Measurements from ENCODE around the gene PDXK.
A peak's percentile ranks its signal among the peaks of the same experiment; 100 is the strongest.

The PDXK gene

DNA sequence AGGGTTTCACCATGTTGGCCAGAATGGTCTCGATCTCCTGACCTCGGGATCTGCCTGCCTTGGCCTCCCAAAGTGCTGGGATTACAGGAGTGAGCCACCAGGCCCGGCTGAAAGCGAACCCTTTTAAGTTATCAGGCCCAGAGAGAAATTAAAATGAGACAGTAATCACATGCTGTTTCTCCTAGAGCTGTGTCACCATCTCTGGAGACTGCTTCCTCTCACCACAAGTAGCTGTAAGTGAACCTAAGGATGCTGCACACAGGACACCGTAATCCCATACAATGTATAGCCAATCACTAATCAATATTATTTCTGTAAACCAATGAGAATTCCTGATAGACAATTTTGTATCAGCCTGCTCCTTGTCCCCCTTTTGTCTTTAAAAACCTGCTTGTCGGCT lies 62.9 kb downstream of the PDXK start:
- H3K9me3 ChIP-seq (ENCODE audit: low read length): no peaks in the 10 kb centered on the region
- peaks cover 10% of the 10 kb centered on the region for H3F3A ChIP-seq (ENCODE audit: insufficient read depth, low read length)
- peaks cover 55% of the 10 kb centered on the region for H3K4me1 ChIP-seq (ENCODE audit: insufficient read depth, low read length, severe bottlenecking)
- H3K27me3 ChIP-seq (ENCODE audit: insufficient read depth, low read length): no peaks in the 10 kb centered on the region
- no peaks in the 10 kb centered on the region for H4K20me1 ChIP-seq (ENCODE audit: insufficient read depth, low read length)
- H3K27ac ChIP-seq (ENCODE audit: low read depth, low read length, poor library complexity, severe bottlenecking): no peak overlapping the region
- H3K9me2 ChIP-seq (ENCODE audit: low read depth, low read length): no peaks in the 10 kb centered on the region
- H3K9ac ChIP-seq (ENCODE audit: low read length): no peak overlapping the region
- H3K4me3 ChIP-seq (ENCODE audit: low read depth, low read length, poor library complexity, severe bottlenecking): no peak overlapping the region
- H3K4me2 ChIP-seq (ENCODE audit: low read length): no peak overlapping the region
- no peaks in the 10 kb centered on the region for H3K36me3 ChIP-seq (ENCODE audit: insufficient read depth, low read length)
- TF ChIP-seq, protein P1, sequence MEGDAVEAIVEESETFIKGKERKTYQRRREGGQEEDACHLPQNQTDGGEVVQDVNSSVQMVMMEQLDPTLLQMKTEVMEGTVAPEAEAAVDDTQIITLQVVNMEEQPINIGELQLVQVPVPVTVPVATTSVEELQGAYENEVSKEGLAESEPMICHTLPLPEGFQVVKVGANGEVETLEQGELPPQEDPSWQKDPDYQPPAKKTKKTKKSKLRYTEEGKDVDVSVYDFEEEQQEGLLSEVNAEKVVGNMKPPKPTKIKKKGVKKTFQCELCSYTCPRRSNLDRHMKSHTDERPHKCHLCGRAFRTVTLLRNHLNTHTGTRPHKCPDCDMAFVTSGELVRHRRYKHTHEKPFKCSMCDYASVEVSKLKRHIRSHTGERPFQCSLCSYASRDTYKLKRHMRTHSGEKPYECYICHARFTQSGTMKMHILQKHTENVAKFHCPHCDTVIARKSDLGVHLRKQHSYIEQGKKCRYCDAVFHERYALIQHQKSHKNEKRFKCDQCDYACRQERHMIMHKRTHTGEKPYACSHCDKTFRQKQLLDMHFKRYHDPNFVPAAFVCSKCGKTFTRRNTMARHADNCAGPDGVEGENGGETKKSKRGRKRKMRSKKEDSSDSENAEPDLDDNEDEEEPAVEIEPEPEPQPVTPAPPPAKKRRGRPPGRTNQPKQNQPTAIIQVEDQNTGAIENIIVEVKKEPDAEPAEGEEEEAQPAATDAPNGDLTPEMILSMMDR (IDR thresholded peaks at IDR 0.05; ENCODE audit: low read length): no peak
- TF ChIP-seq EZH2 (IDR thresholded peaks at IDR 0.05; ENCODE audit: borderline replicate concordance, low read length): no peak
- H3K79me2 ChIP-seq (ENCODE audit: insufficient read depth, low read length): no peaks in the 10 kb centered on the region
- H2AFZ ChIP-seq (ENCODE audit: low read length): no peak overlapping the region

DNA sequence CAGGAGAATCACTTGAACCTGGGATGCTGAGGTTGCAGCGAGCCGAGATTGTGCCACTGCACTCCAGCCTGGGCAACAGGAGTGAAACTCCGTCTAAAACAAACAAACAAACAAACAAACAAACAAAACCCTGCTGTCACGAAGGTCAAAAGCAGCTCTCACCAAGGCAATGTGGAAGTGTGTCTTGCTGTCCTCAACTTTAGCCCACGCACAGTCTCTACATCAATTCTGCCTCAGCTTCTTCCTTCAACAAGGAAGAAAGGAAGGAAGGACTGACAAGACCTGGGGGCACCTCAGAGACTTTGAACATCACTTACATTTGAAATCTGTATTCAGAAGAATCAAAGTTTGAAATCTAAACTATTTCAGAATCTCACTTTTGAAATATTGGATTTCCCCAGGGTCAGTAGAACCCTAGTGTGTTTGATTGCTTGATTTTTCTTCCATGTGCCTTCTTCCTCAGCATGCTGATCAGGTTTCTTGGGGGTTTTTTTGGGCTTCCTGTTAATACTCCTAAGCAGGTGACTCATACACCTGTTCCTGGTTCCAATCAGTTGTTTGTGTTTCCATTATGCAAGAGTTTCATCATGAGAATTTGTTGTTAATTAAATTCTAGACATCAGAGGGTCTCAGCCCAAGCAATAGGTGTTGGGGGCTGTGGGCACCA lies 63.6 kb downstream of the PDXK start:
- no peak overlapping the region for H2AFZ ChIP-seq (ENCODE audit: low read length)
- H3F3A ChIP-seq (ENCODE audit: insufficient read depth, low read length): peaks cover 10% of the 10 kb centered on the region
- no peak overlapping the region for H3K4me3 ChIP-seq (ENCODE audit: low read depth, low read length, poor library complexity, severe bottlenecking)
- H3K9me2 ChIP-seq (ENCODE audit: low read depth, low read length): no peaks in the 10 kb centered on the region
- no peaks in the 10 kb centered on the region for H3K79me2 ChIP-seq (ENCODE audit: insufficient read depth, low read length)
- no peaks in the 10 kb centered on the region for H3K27me3 ChIP-seq (ENCODE audit: insufficient read depth, low read length)
- H3K4me1 ChIP-seq (ENCODE audit: insufficient read depth, low read length, severe bottlenecking): peaks cover 55% of the 10 kb centered on the region
- H4K20me1 ChIP-seq (ENCODE audit: insufficient read depth, low read length): no peaks in the 10 kb centered on the region
- H3K9ac ChIP-seq (ENCODE audit: low read length): peak overlapping the region; percentile 14; the same call in 1 of the 2 replicates
- H3K36me3 ChIP-seq (ENCODE audit: insufficient read depth, low read length): no peaks in the 10 kb centered on the region
- H3K27ac ChIP-seq (ENCODE audit: low read depth, low read length, poor library complexity, severe bottlenecking): peak overlapping the region; percentile 60
- TF ChIP-seq EZH2 (IDR thresholded peaks at IDR 0.05; ENCODE audit: borderline replicate concordance, low read length): no peak
- TF ChIP-seq, protein P1 (IDR thresholded peaks at IDR 0.05; ENCODE audit: low read length): no peak
- H3K4me2 ChIP-seq (ENCODE audit: low read length): peak overlapping the region; percentile 13; the same call in 1 of the 2 replicates
- H3K9me3 ChIP-seq (ENCODE audit: low read length): no peaks in the 10 kb centered on the region

DNA sequence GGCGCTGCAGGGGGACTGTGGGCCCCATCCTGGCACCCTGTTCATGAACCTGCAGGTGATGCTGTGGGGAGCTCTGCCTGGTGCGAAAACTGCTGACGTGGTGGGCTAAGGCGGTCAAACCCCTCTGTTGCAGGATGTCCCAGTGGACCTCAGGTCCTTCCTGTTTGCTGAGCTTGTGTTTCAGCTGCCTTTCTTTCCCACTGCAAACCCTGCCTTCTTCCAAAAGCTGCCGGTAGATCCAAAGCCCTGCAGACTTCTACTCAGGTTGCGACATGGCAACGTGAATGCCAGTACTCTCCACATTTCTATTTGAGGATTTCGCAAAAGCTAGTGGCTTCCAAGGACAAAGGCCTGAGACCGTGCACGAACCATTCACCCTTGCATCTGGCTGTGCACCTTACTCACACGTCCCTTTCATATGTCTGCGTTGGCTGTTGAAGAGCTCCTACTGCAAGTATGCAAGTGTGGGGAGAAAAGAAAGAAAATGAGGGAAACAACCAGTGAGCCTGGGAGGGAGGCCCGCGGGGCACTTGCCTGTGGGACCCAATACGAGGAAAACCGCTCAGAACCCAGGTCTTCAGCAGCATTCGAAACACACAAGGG lies 64.3 kb downstream of the PDXK start:
- H3F3A ChIP-seq (ENCODE audit: insufficient read depth, low read length): peaks cover 10% of the 10 kb centered on the region
- H3K27me3 ChIP-seq (ENCODE audit: insufficient read depth, low read length): no peaks in the 10 kb centered on the region
- H3K27ac ChIP-seq (ENCODE audit: low read depth, low read length, poor library complexity, severe bottlenecking): peak overlapping the region; percentile 60
- no peaks in the 10 kb centered on the region for H3K9me2 ChIP-seq (ENCODE audit: low read depth, low read length)
- peaks cover 51% of the 10 kb centered on the region for H3K4me1 ChIP-seq (ENCODE audit: insufficient read depth, low read length, severe bottlenecking)
- no peaks in the 10 kb centered on the region for H3K79me2 ChIP-seq (ENCODE audit: insufficient read depth, low read length)
- no peaks in the 10 kb centered on the region for H3K36me3 ChIP-seq (ENCODE audit: insufficient read depth, low read length)
- H3K4me2 ChIP-seq (ENCODE audit: low read length): peak overlapping the region; percentile 13; the same call in 1 of the 2 replicates
- peak overlapping the region; percentile 14; the same call in 1 of the 2 replicates for H3K9ac ChIP-seq (ENCODE audit: low read length)
- H2AFZ ChIP-seq (ENCODE audit: low read length): no peak overlapping the region
- TF ChIP-seq, protein P1 (IDR thresholded peaks at IDR 0.05; ENCODE audit: low read length): no peak
- no peak for TF ChIP-seq EZH2 (IDR thresholded peaks at IDR 0.05; ENCODE audit: borderline replicate concordance, low read length)
- H4K20me1 ChIP-seq (ENCODE audit: insufficient read depth, low read length): no peaks in the 10 kb centered on the region
- no peaks in the 10 kb centered on the region for H3K9me3 ChIP-seq (ENCODE audit: low read length)
- no peak overlapping the region for H3K4me3 ChIP-seq (ENCODE audit: low read depth, low read length, poor library complexity, severe bottlenecking)
